Upper lobe of left lung (tissue), 6 donors: ENCODE data around the gene KCNJ1. TPM values are rescaled to one million over a fixed set of nuclear protein-coding genes. Genes with fewer than 3 reads are reported as not detected.

Experiments
- ATAC-seq, 2 donors: fragments of 200-7000 bp; cut with Tn5 transposase; one replicate each; pipeline ENCODE4 v1.9.1; 2022; ENCODE audit warnings: mild to moderate bottlenecking in 2 of 2, moderate library complexity in 2 of 2; ENCODE audit not compliant: low FRiP score in 2 of 2
- DNase-seq, 2 donors: peaks; one replicate each; pipeline ENCODE4 v3.0.0-alpha.2; 2019 to 2020
- H3K27ac ChIP-seq, 4 donors: fragments of 200-600 bp; sonication (generic); one replicate each; pipeline ENCODE4 v1.5.1; 2016 to 2019
- H3K27me3 ChIP-seq, 4 donors: fragments of 200-600 bp; sonication (generic); one replicate each; pipeline ENCODE4 v1.5.1; 2017 to 2019
- H3K36me3 ChIP-seq, 4 donors: fragments of 200-600 bp; sonication (generic); one replicate each; pipeline ENCODE4 v1.5.1; 2016 to 2019
- H3K4me1 ChIP-seq, 4 donors: fragments of 200-600 bp; sonication (generic); one replicate each; pipeline ENCODE4 v1.5.1; 2018 to 2019
- H3K4me3 ChIP-seq, 4 donors: fragments of 200-600 bp; sonication (generic); one replicate each; pipeline ENCODE4 v1.5.1; 2017 to 2019; ENCODE audit warnings: mild to moderate bottlenecking in 2 of 4, moderate library complexity in 1 of 4
- H3K9me3 ChIP-seq, 4 donors: fragments of 200-600 bp; sonication (generic); one replicate each; pipeline ENCODE4 v1.5.1; 2018 to 2019
- CTCF ChIP-seq, 6 experiments: fragments of 450-650 bp in 4 of 6; fragments of 200-600 bp in 2 of 6; sonication (generic) in 2 of 6; IDR thresholded peaks; one replicate each; pipeline ENCODE4 v1.5.1; 2016 to 2019; ENCODE audit warnings: antibody characterized with exemption in 6 of 6
- EP300 ChIP-seq, 4 donors: sonication (generic); formaldehyde crosslinking; IDR thresholded peaks; one replicate each; pipeline ENCODE4 v1.5.1; 2017; ENCODE audit warnings: antibody characterized with exemption in 4 of 4, control low read depth in 2 of 4
- POLR2A ChIP-seq, 4 donors: fragments of 450-650 bp; IDR thresholded peaks; one replicate each; pipeline ENCODE4 v1.5.1; 2016 to 2017; ENCODE audit warnings: antibody characterized with exemption in 4 of 4, mild to moderate bottlenecking in 2 of 4
- POLR2AphosphoS5 ChIP-seq, 2 donors: sonication (generic); formaldehyde crosslinking; IDR thresholded peaks; one replicate each; pipeline ENCODE4 v1.5.1; 2017; ENCODE audit warnings: antibody characterized with exemption in 2 of 2
- WGBS, 2 donors: methylation state at CpG; one replicate each; pipeline ENCODE4 v1.1.5; 2017 to 2018; 5-methylcytosine and 5-hydroxymethylcytosine counted together
- total RNA-seq, 6 donors: library from RNA; depleted of rRNA in 4 of 6; stranded (reverse); fragments of >200 nt in 4 of 6; gene quantifications; one replicate each; pipeline versions ENCODE4 v1.1.0 to v1.2.1, GENCODE V29; 2016 to 2021
- donor health status: DM: no; HTN: no; CAD: no; lungs with moderate emphysema.
- donor health status: DM: no; HTN: yes; CAD: no; lungs with severe emphysema.

Gene KCNJ1
- total RNA-seq, 6 donors from 2014 or later, result 0.15 to 0.59 (median 0.20) TPM; not detected in 3

GRCh38 chr11:128914216-128915148 lies 47.4 kb upstream of the KCNJ1 start:
- TF ChIP-seq EP300 (IDR thresholded peaks at IDR 0.05) (no peak), POLR2AphosphoS5 (IDR thresholded peaks at IDR 0.05) (no peak), CTCF (IDR thresholded peaks at IDR 0.05) (no peak), POLR2A (IDR thresholded peaks at IDR 0.05) (no peak)
- Histone ChIP-seq H3K36me3 (no peaks in the 10 kb centered on the region), H3K9me3 (no peaks in the 10 kb centered on the region), H3K27ac (no peak overlapping the region), H3K4me3 (no peak overlapping the region), H3K4me1 (no peaks in the 10 kb centered on the region), H3K27me3 (no peaks in the 10 kb centered on the region)
- ATAC-seq, result peak in 1 of 2 donors; percentile 4
- 89 to 95% methylated on average over 6 to 16 of the region's 18 CpGs for WGBS, 2 donors
- DNase-seq, result no peak

GRCh38 chr11:128913806-128914205 lies 46.7 kb upstream of the KCNJ1 start:
- Histone ChIP-seq H3K27me3 (no peaks in the 10 kb centered on the region), H3K4me3 (no peak overlapping the region), H3K9me3 (no peaks in the 10 kb centered on the region), H3K4me1 (peaks cover 0 to 4% (median under 1%) of the 10 kb centered on the region in 4 donors), H3K27ac (no peak overlapping the region), H3K36me3 (no peaks in the 10 kb centered on the region)
- WGBS, 2 donors, result 88 to 98% methylated on average over 4 of the region's 5 CpGs
- TF ChIP-seq EP300 (IDR thresholded peaks at IDR 0.05), result no peak
- DNase-seq, result no peak
- ATAC-seq, result no peak

- H3K9me3 ChIP-seq, result no peaks in the 10 kb centered on the region
- 88 to 97% methylated on average over 12 to 18 of the region's 18 CpGs for WGBS, 2 donors
- H3K27me3 ChIP-seq, result no peaks in the 10 kb centered on the region
- H3K36me3 ChIP-seq, result no peaks in the 10 kb centered on the region
- no peak for DNase-seq
- H3K4me1 ChIP-seq, result peaks cover 8 to 16% (median 9%) of the 10 kb centered on the region in 4 donors
- no peak for ATAC-seq
- no peak overlapping the region for H3K27ac ChIP-seq
- TF ChIP-seq POLR2A (IDR thresholded peaks at IDR 0.05) (no peak), POLR2AphosphoS5 (IDR thresholded peaks at IDR 0.05) (no peak), EP300 (IDR thresholded peaks at IDR 0.05) (no peak), CTCF (IDR thresholded peaks at IDR 0.05) (no peak)
- no peak overlapping the region for H3K4me3 ChIP-seq
These were observed 44.6 kb upstream of the KCNJ1 start for GRCh38 chr11:128911701-128912100.

DNA sequence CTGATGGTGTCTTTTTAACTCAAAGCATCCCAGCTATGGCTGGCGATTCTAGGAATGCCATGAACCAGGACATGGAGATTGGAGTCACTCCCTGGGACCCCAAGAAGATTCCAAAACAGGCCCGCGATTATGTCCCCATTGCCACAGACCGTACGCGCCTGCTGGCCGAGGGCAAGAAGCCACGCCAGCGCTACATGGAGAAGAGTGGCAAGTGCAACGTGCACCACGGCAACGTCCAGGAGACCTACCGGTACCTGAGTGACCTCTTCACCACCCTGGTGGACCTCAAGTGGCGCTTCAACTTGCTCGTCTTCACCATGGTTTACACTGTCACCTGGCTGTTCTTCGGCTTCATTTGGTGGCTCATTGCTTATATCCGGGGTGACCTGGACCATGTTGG lies 44.1 kb upstream of the KCNJ1 start:
- WGBS, 2 donors, result 94 to 98% methylated on average over 16 to 17 of the region's 17 CpGs
- DNase-seq, result no peak

DNA sequence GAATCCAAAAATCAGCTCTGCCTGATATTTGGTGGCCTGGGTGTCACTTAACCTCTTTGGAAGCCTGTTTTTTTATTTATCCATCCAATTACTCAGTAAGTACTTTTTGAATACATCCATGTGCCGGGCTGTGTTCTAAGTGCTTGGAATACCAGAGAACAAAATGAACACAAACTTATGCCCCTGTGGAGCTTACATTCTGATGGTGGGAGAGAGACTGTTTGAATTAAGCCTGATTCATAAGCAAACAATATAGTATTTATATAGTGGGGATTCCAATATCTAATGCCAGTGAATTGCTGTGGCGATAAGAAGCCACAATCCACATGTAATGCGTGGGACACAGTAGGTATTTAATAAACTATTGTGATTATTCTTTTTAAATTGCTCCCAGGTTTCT lies 43.5 kb upstream of the KCNJ1 start:
- H3K9me3 ChIP-seq, result no peaks in the 10 kb centered on the region
- ATAC-seq, result no peak
- H3K27ac ChIP-seq, result no peak overlapping the region
- peaks cover 15 to 25% (median 19%) of the 10 kb centered on the region in 4 donors for H3K4me1 ChIP-seq
- no peaks in the 10 kb centered on the region for H3K36me3 ChIP-seq
- H3K4me3 ChIP-seq, result no peak overlapping the region
- no peak for DNase-seq
- 93 to 98% methylated on average over 3 of the region's 3 CpGs for WGBS, 2 donors
- H3K27me3 ChIP-seq, result no peaks in the 10 kb centered on the region
- no peak for TF ChIP-seq CTCF (IDR thresholded peaks at IDR 0.05)
- TF ChIP-seq POLR2A (IDR thresholded peaks at IDR 0.05), result no peak
- no peak for TF ChIP-seq POLR2AphosphoS5 (IDR thresholded peaks at IDR 0.05)

More for the DNA sequence above, 44.1 kb upstream of the KCNJ1 start:
- Histone ChIP-seq H3K27me3 (no peaks in the 10 kb centered on the region), H3K4me3 (no peak overlapping the region), H3K36me3 (no peaks in the 10 kb centered on the region), H3K4me1 (peaks cover 9 to 19% (median 13%) of the 10 kb centered on the region in 4 donors), H3K9me3 (no peaks in the 10 kb centered on the region), H3K27ac (no peak overlapping the region)
- no peak for TF ChIP-seq EP300 (IDR thresholded peaks at IDR 0.05)
- ATAC-seq, result no peak
